OCI-LY3 (cell line): Measurements from ENCODE around the gene TBXT.

Experiments
- CTCF ChIP-seq: fragments of 200-600, 300-600 bp; sonication (generic); IDR thresholded peaks from 2 replicates; pipeline ENCODE4 v1.5.1; 2014; ENCODE audit warnings: antibody characterized with exemption, low read length, low read depth
- EZH2phosphoT487 ChIP-seq: fragments of 200-600 bp; shearing (Covaris generic); IDR thresholded peaks from 2 replicates; pipeline ENCODE4 v1.6.1; 2018; ENCODE audit warnings: antibody characterized with exemption, mixed run types, low read depth

DNA sequence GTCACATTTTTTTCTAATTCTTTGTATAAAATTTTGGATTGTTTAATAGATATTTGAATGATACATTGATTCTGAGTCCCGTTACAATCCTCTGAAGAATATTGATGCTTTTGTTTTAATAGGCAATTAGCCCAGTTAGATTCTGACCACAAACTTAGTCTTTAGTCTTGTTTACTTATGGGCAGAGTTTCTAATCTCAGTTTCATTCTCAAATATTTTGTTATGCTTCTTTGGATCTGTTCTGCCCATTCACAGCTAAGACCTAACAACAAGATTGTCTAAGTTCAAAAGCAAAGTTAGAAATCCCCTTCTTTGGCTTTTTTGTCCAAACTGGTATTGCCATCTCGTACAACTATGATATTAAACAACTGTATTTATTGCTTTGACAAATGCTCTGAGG lies 58.0 kb downstream of the TBXT start:
- TF ChIP-seq CTCF: no peak
- TF ChIP-seq EZH2phosphoT487: no peak
